Activated T-helper 2 cell treated with anti-CD3 and anti-CD28 coated beads, Interferon-gamma antibody, Interleukin-2, Interleukin-4, amounts not matched to agents 10 μg/mL and 5 μg/mL and 100 μg/mL, durations not matched to agents 14 hours and 24 hours and 36 hours (primary cell): ENCODE measurements around the gene TRAPPC14. TPM values are rescaled to one million over a fixed set of nuclear protein-coding genes. Genes with fewer than 3 reads are reported as not detected.
A peak's percentile ranks its signal among the peaks of the same experiment; 100 is the strongest.
"Not testable (repeated sequence)": the region's sequence is repeated elsewhere in the genome, so short reads cannot be mapped to it uniquely, and the experiment has no call there.

Experiments
- DNase-seq: peaks from one replicate; pipeline ENCODE4 v3.0.0; 2021; ENCODE audit warnings: low spot score
- H3K27ac Mint-ChIP-seq: one replicate; pipeline ENCODE4 v1.8.0; 2021; ENCODE audit warnings: mixed read lengths
- H3K27me3 Mint-ChIP-seq: one replicate; pipeline ENCODE4 v1.8.0; 2021; ENCODE audit warnings: low read depth, mixed read lengths
- H3K36me3 Mint-ChIP-seq: one replicate; pipeline ENCODE4 v1.8.0; 2021; ENCODE audit warnings: low read depth, mixed read lengths
- H3K4me1 Mint-ChIP-seq: one replicate; pipeline ENCODE4 v1.8.0; 2021; ENCODE audit warnings: low read depth, mixed read lengths
- H3K4me3 Mint-ChIP-seq: one replicate; pipeline ENCODE4 v1.8.0; 2021; ENCODE audit warnings: low read depth, mild to moderate bottlenecking, moderate library complexity, mixed read lengths
- H3K9me3 Mint-ChIP-seq: one replicate; pipeline ENCODE4 v1.8.0; 2021; ENCODE audit warnings: mixed read lengths
- intact Hi-C: fragments of 100-400 bp; cut with micrococcal nuclease; formaldehyde crosslinking; loops from one replicate; pipeline ENCODE4 v1.15.1; 2023
- total RNA-seq: library from RNA; stranded (reverse); gene quantifications from 2 replicates; pipeline ENCODE4 v1.2.3, GENCODE V29; 2022

The TRAPPC14 gene
- total RNA-seq, 1 donor from 2014 or later, result 31.2 TPM

DNA sequence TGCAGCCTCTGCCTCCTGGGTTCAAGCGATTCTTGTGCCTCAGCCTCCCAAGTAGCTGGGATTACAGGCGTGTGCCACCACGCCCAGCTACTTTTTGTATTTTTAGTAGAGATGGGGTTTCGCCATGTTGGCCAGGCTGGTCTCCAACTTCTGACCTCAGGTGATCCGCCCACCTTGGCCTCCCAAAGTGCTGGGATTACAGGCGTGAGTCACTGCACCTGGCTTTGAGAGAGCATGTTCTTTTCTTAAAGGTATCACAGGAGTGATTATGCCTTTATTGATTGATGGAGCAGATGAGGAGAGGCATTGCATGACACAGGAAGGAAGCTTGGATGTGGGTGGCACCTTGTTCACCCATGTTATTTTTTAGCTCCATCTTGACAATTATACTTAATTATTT is 24.6 kb upstream of the TRAPPC14 start:
- intact Hi-C loops, H3K27me3 Mint-ChIP-seq, H3K9me3 Mint-ChIP-seq, H3K27ac Mint-ChIP-seq, H3K4me3 Mint-ChIP-seq, DNase-seq: not testable (repeated sequence)
- Mint-ChIP-seq H3K4me1 (peaks cover 29% of the 10 kb centered on the region), H3K36me3 (peaks cover 14% of the 10 kb centered on the region)

DNA sequence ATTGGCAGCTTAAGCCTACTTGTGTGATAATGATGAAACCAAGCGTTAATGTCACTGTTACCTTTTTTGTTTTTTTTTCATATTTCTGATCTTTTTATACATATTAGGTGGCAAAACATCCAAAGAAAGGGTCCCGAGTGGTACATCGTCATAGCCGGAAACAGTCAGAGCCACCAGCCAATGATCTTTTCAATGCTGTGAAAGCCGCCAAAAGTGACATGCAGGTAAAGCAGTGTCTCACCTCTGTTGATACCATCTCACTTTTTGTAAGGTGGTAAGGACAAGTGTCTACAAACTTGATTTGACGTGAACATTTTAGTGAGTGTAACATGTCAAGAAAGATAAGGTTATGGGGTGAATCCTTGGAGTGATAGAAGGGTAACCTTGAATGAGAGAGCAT is 24.1 kb upstream of the TRAPPC14 start:
- H3K36me3 Mint-ChIP-seq, result peaks cover 14% of the 10 kb centered on the region
- H3K4me3 Mint-ChIP-seq, DNase-seq, H3K9me3 Mint-ChIP-seq, intact Hi-C loops, H3K27me3 Mint-ChIP-seq, H3K27ac Mint-ChIP-seq: not testable (repeated sequence)
- peaks cover 29% of the 10 kb centered on the region for H3K4me1 Mint-ChIP-seq

DNA sequence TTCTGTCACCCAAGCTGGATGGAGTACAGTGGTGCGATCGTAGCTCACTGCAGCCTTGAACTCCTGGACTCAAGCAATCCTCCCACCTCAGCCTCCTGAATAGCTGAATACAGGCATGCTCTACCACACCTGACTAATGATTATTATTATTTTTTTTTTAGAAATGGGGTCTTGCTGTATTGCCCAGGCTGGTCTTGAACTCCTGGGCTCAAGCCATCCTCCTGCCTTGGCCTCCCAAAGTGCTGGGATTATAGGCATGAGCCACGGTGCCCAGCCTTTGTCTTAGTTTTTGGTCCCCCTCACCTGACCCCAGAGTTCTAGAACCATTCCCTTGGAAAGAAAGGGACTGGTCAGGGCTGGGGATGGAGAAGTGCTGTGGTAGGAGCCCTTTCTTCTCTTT is 21.6 kb upstream of the TRAPPC14 start:
- H3K27ac Mint-ChIP-seq, result peak overlapping the region; percentile 77
- peaks cover 14% of the 10 kb centered on the region for H3K36me3 Mint-ChIP-seq

DNA sequence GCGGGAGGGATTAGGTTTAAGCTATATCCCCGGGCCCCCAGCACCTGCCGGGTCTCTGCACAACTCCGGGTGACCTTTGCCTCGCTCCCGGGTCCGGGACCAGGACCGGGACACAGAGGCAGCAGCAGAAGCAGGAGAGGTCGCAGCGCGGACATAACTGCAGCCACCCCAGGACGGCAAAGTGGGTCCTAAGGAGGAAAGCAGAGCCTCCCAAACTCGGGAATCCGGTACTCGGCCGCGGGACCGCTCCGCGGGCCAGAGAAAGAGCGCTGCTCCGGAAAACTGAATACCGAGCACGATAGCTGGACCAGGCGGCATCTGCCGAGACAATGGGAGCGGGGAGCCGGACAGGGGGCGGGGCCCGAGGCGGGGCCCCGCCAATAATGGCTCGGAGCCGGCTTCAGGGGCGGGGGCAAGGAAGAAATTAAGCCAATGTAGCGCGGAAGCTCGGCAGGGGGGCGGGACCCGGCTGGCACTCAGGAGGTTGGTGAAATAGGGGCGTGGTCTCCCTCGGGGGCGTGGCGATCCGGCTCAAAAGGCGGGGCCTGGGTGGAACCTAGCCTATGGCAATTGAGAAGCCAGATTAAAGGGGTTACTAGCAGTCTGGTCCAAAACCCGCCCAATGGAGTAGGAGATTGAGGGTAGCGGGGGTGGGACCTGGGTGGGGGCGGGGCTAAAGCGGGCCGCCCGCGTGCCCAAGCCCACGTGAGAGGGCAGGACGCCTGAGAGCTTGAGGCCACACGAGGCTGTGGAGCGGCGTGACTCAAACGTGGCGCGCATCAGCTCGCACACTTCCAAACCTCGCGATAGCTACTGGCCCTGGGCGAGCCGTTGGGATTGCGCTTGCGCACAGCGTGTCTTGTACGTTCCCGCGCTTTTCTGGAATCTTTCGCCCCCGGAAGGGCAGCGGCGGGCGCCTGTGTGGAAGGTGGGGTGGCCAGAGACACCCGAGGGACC is 18.8 kb upstream of the TRAPPC14 start, which contains the start of the genes GPC2 and STAG3:
Gene GPC2, minus strand, starts transcription at position 337 of the 957 bp plus-strand sequence. Its CDS starts 182 bp downstream, at position 155.
Gene STAG3, plus strand, starts transcription at position 874 of the 957 bp plus-strand sequence. CDS start 2,639 bp downstream, outside the sequence.
- peak within 1 kb of the TSS; percentile 77 for H3K27ac Mint-ChIP-seq
- peak; percentile 98 for DNase-seq
- peaks cover 5% of the 10 kb centered on the region for H3K9me3 Mint-ChIP-seq
- intact Hi-C loops, result loop anchor here (1.0 kb wide), 1 partner anchor 32 kb away; no protein-coding TSS in a partner anchor
- peaks cover 35% of the 10 kb centered on the region for H3K4me1 Mint-ChIP-seq
- peaks cover 18% of the 10 kb centered on the region for H3K36me3 Mint-ChIP-seq
- peaks cover 2% of the 10 kb centered on the region for H3K27me3 Mint-ChIP-seq
- peak within 1 kb of the TSS; percentile 82 for H3K4me3 Mint-ChIP-seq

More for the DNA sequence above, 21.6 kb upstream of the TRAPPC14 start:
- Mint-ChIP-seq H3K4me1 (peaks cover 41% of the 10 kb centered on the region), H3K4me3 (peak overlapping the region; percentile 48)
- intact Hi-C loops, H3K27me3 Mint-ChIP-seq, DNase-seq, H3K9me3 Mint-ChIP-seq: not testable (repeated sequence)

DNA sequence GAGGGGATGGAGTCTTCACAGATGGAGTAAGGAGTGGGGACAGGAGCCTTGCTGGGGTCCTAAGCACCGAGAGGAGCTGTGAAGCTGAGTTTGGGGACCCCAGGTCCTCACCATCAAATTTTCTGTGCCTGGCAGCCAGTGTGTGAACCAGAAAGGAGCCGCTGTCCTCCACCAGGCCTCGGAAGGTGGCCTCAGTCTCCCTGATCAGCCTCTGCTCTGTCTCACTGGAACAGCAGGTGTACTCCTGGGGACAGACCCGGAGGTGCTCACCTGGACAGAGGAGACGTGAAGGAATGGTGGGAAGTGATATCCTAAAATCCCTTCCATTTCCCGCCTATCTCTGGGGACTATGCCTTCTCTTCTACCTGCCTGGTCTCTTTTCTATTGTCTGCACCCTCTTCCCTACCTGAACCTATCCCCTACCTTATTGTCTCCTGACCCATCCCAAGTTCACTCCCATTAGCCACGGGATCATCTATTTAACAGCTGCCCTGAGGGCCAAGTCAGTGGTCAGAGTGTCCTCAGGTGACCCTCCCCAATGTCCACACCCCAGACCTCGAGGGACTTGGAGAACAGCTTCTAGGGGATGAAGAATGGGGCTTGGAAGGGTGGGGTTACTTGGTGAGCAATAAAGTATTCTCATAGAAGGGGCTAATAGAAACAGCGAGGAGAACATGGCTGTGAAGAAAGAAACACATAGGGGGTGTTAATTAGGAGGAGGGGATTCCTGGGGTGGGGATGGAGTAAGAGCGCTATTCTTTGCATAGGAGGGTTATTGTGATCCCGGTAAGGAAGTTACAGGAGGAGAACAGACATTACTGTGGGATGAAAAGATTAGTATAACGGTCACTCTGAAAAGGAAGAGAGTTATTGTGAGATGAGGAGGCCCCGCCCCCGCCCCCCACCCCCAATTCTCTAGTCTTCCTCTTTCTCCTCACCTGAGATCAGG is 17.8 kb upstream of the TRAPPC14 start:
- Mint-ChIP-seq H3K9me3 (peaks cover 5% of the 10 kb centered on the region), H3K4me1 (peaks cover 28% of the 10 kb centered on the region), H3K4me3 (peak overlapping the region; percentile 82), H3K27ac (no peak overlapping the region), H3K27me3 (peaks cover 4% of the 10 kb centered on the region), H3K36me3 (peaks cover 12% of the 10 kb centered on the region)
- no peak for DNase-seq
- intact Hi-C loops, result loop anchor here (1.0 kb wide), 1 partner anchor 33 kb away; no protein-coding TSS in a partner anchor

DNA sequence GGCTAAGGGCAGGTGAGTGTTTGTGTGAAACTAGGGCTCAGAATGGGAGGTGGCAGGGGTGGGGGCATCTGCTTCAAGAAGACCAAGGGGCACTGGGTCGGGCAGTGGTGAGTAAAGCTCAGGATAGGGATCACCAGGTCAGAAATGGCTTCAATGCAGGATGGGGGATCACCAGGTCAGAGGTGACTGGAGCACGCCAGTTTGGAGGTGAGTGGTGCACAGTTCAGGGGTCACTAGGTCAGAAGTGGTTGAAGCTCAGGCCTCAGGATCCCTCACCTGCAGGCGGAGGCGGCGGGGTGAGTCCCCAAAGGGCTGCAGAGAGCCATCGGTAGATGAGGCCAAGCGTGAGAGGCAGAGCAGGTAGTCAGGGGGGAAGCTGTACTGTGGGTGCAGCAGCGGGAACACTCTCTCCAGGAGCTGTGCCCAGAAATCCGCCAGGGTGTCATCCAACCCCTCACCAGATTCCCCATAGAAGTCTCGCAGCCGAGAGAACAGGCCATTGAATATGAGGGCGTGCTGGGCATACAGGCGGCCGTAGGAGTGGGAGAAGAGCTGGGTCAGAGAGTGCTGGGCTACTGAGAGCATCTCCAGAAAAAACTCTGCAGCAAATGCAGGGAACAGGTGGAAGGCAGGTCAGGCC is 16.9 kb upstream of the TRAPPC14 start:
- Mint-ChIP-seq H3K9me3 (peaks cover 2% of the 10 kb centered on the region), H3K27ac (no peak overlapping the region), H3K4me3 (peak overlapping the region; percentile 71), H3K27me3 (peaks cover 7% of the 10 kb centered on the region), H3K4me1 (peaks cover 24% of the 10 kb centered on the region), H3K36me3 (peaks cover 10% of the 10 kb centered on the region)
- intact Hi-C loops, result no loop called here
- no peak for DNase-seq

DNA sequence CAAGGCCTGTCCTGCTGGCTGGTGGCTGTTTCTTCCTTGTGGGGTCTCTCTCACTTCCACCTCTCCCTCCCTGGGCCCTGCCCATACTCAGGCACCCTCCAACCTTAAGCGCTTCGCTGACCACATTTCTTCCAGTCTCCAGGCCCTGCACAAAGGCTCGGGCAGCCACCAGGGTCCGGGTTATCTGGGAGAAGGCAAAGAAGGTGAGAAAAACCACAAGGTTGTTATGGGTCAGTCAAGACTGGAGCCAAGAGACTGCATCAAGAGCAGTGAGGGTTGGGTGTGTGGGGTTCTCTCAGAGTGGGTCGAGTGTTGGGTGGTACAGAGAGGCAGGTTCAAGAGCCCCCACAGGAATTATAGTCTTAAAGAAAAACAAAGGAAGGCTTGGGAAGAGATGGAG is 16.1 kb upstream of the TRAPPC14 start:
- Mint-ChIP-seq H3K36me3 (peaks cover 8% of the 10 kb centered on the region), H3K27me3 (peaks cover 8% of the 10 kb centered on the region), H3K4me1 (peaks cover 27% of the 10 kb centered on the region), H3K4me3 (no peak overlapping the region), H3K27ac (no peak overlapping the region), H3K9me3 (no peaks in the 10 kb centered on the region)
- DNase-seq, result no peak
- intact Hi-C loops, result no loop called here

DNA sequence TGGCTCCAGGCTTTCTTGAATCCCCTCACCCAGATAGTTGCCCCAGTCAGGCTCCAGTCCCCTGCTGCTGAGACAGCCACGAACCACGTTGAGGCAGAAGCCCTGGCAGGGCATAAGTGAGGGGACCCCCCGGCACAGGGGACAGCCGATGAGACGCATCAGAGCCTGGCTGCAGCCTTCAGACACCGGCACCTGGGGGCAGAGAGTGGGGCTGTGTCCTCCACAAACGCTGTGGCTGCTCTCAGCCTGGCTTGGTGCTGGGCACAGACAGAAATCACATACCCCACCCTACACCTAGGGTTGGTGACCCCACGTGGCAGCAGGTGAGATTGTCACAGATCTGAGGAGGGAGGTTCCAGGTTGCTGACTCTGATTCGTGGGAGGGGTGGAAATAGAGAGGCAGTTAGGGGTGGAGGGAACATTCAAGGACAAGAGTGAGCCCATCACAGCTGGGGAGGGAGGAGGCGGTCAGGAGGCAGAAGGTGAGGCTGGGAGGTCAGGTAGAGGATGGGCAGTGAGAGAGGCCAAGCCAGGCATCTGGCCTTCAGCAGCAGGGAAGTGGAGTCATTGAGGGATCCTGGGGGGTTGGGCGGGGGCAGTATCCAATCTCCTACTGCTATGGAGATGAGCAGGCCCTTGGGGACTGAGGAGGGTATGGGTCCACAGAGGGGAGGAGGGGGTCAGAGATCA is 15.4 kb upstream of the TRAPPC14 start:
- peaks cover 8% of the 10 kb centered on the region for H3K27me3 Mint-ChIP-seq
- no peak for DNase-seq
- H3K27ac Mint-ChIP-seq, result no peak overlapping the region
- H3K36me3 Mint-ChIP-seq, result peaks cover 8% of the 10 kb centered on the region
- H3K4me3 Mint-ChIP-seq, result no peak overlapping the region
- H3K4me1 Mint-ChIP-seq, result peaks cover 31% of the 10 kb centered on the region
- intact Hi-C loops, result no loop called here
- H3K9me3 Mint-ChIP-seq, result no peaks in the 10 kb centered on the region

DNA sequence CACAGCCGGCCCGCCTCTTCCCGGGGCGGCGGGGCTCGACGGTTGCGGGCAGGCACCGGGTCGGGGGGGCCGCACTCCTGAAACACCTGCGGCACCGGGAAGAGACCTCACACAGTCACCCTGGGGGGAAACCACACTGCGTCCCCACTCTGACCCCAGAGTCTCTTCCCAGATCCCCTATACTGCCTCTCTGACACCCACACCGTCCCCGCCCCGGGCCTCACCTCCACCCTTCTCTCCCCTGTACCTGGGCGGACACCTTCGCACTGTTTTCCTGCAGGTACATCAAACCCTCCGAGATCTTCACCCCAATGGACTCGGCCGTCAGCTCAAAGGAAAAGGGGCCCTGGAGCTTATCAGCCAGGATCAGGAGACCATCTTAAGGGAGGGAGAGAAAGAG is 13.3 kb upstream of the TRAPPC14 start:
- no peak for DNase-seq
- peak overlapping the region; percentile 69 for H3K4me3 Mint-ChIP-seq
- no peak overlapping the region for H3K27ac Mint-ChIP-seq

DNA sequence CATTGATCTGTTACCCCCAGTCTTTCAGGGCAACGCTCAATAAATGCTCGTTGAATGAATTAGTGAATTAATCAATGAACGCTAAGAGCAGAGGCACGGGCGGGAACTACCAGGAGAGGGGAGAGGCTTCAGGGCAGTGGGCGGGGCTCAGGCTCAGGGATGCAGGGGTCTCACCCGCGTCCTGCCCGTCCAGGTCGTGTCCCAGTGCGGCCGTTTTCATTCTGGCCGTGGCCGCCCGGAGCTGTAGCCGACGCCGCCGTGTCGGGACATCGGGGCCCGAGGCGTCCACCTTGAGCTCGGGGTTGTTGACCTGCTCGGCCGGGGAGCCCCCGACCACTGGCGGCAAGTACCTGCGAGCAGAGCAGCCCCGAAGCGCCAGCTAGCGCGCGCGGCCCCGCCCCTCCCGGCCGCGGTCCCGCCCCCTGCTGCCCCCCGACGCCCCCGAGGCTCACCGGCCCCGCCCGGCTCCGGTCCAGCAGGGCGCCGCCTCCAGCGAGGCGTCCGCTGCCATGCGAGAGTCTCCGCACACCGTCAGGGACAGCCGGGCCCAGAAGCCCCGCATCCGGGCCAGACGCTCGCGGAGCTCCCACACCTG is 12.7 kb upstream of the TRAPPC14 start:
- H3K27me3 Mint-ChIP-seq, result peaks cover 8% of the 10 kb centered on the region
- no peaks in the 10 kb centered on the region for H3K9me3 Mint-ChIP-seq
- intact Hi-C loops, result no loop called here
- peak overlapping the region; percentile 38 for H3K4me3 Mint-ChIP-seq
- H3K4me1 Mint-ChIP-seq, result peaks cover 52% of the 10 kb centered on the region
- DNase-seq, result no peak
- H3K27ac Mint-ChIP-seq, result no peak overlapping the region
- H3K36me3 Mint-ChIP-seq, result peaks cover 8% of the 10 kb centered on the region

More for the DNA sequence above, 13.3 kb upstream of the TRAPPC14 start:
- H3K27me3 Mint-ChIP-seq, result peaks cover 8% of the 10 kb centered on the region
- peaks cover 50% of the 10 kb centered on the region for H3K4me1 Mint-ChIP-seq
- no peaks in the 10 kb centered on the region for H3K9me3 Mint-ChIP-seq
- intact Hi-C loops, result no loop called here
- H3K36me3 Mint-ChIP-seq, result peaks cover 8% of the 10 kb centered on the region

DNA sequence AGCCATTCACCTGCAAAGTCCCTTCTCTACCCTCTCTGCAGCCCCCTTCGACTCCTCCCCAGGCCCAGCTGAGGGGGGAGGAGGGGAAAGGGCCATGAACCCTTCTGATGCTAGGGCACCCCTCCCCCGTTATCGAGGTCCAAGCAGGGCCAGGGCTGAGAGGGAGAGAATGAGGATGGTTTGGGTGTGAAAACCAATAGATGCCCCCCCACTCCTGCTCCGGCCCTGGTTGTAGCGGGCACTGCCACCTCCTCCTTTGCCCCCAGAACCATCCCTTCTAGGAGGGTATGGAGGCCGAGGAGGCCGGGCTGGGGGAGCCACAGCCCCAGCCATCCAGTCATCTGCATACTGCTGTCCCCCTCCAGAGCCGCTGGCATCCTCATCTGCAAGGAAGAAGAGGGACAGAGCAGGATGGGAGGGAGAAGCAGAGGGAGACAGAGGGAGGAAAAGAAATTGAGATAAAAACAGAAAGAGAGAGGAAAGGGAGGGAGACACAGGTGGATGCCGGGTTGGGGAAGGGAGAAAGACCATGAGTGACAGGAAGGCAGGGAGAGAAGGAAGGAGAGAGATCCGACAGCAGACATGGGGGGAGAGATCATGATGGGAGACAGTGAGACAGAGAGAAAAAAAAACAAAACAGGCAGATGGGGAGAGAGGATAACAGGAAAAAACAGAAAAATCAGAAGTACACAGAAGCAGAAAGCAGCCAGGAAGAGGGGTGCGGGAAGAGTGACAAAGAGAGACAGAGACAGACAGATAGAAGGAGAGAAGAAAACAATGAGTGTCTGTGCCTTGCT is 11.8 kb upstream of the TRAPPC14 start:
- Mint-ChIP-seq H3K4me3 (peak overlapping the region; percentile 73), H3K27ac (no peak overlapping the region), H3K4me1 (peaks cover 53% of the 10 kb centered on the region), H3K9me3 (no peaks in the 10 kb centered on the region), H3K27me3 (peaks cover 6% of the 10 kb centered on the region), H3K36me3 (peaks cover 8% of the 10 kb centered on the region)
- no peak for DNase-seq
- intact Hi-C loops, result no loop called here
